Upper lobe of left lung (tissue), 4 donors: ENCODE data around the gene SYCP3.

Experiments used
- CTCF ChIP-seq, 6 experiments: fragments of 450-650 bp in 4 of 6; fragments of 200-600 bp in 2 of 6; sonication (generic) in 2 of 6; IDR thresholded peaks; one replicate each; pipeline ENCODE4 v1.5.1; 2016 to 2019; ENCODE audit warnings: antibody characterized with exemption in 6 of 6
- POLR2A ChIP-seq, 4 donors: fragments of 450-650 bp; IDR thresholded peaks; one replicate each; pipeline ENCODE4 v1.5.1; 2016 to 2017; ENCODE audit warnings: antibody characterized with exemption in 4 of 4, mild to moderate bottlenecking in 2 of 4
- POLR2AphosphoS5 ChIP-seq, 2 donors: sonication (generic); formaldehyde crosslinking; IDR thresholded peaks; one replicate each; pipeline ENCODE4 v1.5.1; 2017; ENCODE audit warnings: antibody characterized with exemption in 2 of 2

GRCh38 chr12:101746196-101746595 lies 6.9 kb upstream of the SYCP3 start:
- TF ChIP-seq POLR2AphosphoS5 (IDR thresholded peaks at IDR 0.05) (no peak), POLR2A (IDR thresholded peaks at IDR 0.05) (no peak), CTCF (IDR thresholded peaks at IDR 0.05) (no peak)
